BE2C (cell line): ENCODE results near the gene STAU1.
"Not testable (repeated sequence)": the region's sequence is repeated elsewhere in the genome, so short reads cannot be mapped to it uniquely, and the experiment has no call there.

Experiments used
- DNase-seq: peaks from one replicate; pipeline ENCODE4 v3.0.0-alpha.2; 2020
- H3K27me3 ChIP-seq: fragments of 250-450 bp; sonication (Bioruptor Pico); 2 replicates; pipeline ENCODE4 v1.5.1; 2020; ENCODE audit warnings: mild to moderate bottlenecking
- H3K36me3 ChIP-seq: fragments of 250-450 bp; sonication (Bioruptor Pico); 2 replicates; pipeline ENCODE4 v1.5.1; 2020; ENCODE audit warnings: mild to moderate bottlenecking
- H3K4me1 ChIP-seq: fragments of 250-450 bp; sonication (Bioruptor Pico); 2 replicates; pipeline ENCODE4 v1.5.1; 2020
- H3K4me3 ChIP-seq: 2 replicates; pipeline ENCODE4 v1.5.1; 2011; ENCODE audit warnings: low read depth, low read length
- H3K9me3 ChIP-seq: fragments of 250-450 bp; sonication (Bioruptor Pico); 2 replicates; pipeline ENCODE4 v1.5.1; 2020
- CTCF ChIP-seq: IDR thresholded peaks from 2 replicates; pipeline ENCODE4 v1.5.1; 2012; ENCODE audit warnings: mild to moderate bottlenecking, low read depth, low read length

STAU1 gene

GRCh38 chr20:49170714-49171113 is 17.4 kb downstream of the STAU1 start:
- Histone ChIP-seq H3K36me3 (peaks cover 7% of the 10 kb centered on the region), H3K4me1 (no peaks in the 10 kb centered on the region)
- TF ChIP-seq CTCF, result no peak

DNA sequence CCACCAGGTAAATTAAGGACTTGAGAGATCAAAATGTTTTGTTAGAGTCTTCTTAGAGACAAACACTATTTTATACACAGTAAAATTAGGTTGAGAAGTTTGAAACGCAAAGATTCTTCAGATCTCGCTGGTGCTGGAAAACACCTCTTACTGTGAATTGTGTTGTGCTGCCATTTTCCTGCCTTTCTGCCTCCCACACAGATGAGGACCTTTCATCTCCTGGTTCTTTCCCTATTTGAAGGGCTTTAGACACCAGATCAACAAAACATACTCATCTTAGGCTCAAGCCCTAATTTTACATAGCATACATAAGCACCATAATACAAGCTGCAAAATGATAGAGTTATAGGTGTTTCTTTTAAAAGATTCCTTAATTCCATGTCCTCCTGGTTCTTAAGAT is 18.6 kb downstream of the STAU1 start:
- no peak for TF ChIP-seq CTCF
- H3K4me3 ChIP-seq, result no peak overlapping the region
- no peaks in the 10 kb centered on the region for H3K27me3 ChIP-seq
- H3K4me1 ChIP-seq, result no peaks in the 10 kb centered on the region
- no peaks in the 10 kb centered on the region for H3K9me3 ChIP-seq
- no peak for DNase-seq
- peaks cover 12% of the 10 kb centered on the region for H3K36me3 ChIP-seq

More at GRCh38 chr20:49170714-49171113, 17.4 kb downstream of the STAU1 start:
- Histone ChIP-seq H3K27me3 (no peaks in the 10 kb centered on the region), H3K9me3 (no peaks in the 10 kb centered on the region), H3K4me3 (no peak overlapping the region)
- no peak for DNase-seq

GRCh38 chr20:49168864-49169263 is 19.3 kb downstream of the STAU1 start:
- H3K4me1 ChIP-seq, H3K27me3 ChIP-seq, H3K36me3 ChIP-seq, H3K9me3 ChIP-seq, DNase-seq, H3K4me3 ChIP-seq: not testable (repeated sequence)

GRCh38 chr20:49167811-49168507 is 20.2 kb downstream of the STAU1 start:
- Histone ChIP-seq H3K27me3 (no peaks in the 10 kb centered on the region), H3K4me1 (no peaks in the 10 kb centered on the region), H3K9me3 (no peaks in the 10 kb centered on the region), H3K36me3 (peaks cover 9% of the 10 kb centered on the region), H3K4me3 (no peak overlapping the region)
- TF ChIP-seq CTCF, result no peak
- no peak for DNase-seq

GRCh38 chr20:49166534-49167449 is 21.3 kb downstream of the STAU1 start:
- Histone ChIP-seq H3K4me1 (no peaks in the 10 kb centered on the region), H3K36me3 (peaks cover 6% of the 10 kb centered on the region), H3K9me3 (no peaks in the 10 kb centered on the region), H3K27me3 (no peaks in the 10 kb centered on the region), H3K4me3 (no peak overlapping the region)
- TF ChIP-seq CTCF, result no peak
- no peak for DNase-seq

DNA sequence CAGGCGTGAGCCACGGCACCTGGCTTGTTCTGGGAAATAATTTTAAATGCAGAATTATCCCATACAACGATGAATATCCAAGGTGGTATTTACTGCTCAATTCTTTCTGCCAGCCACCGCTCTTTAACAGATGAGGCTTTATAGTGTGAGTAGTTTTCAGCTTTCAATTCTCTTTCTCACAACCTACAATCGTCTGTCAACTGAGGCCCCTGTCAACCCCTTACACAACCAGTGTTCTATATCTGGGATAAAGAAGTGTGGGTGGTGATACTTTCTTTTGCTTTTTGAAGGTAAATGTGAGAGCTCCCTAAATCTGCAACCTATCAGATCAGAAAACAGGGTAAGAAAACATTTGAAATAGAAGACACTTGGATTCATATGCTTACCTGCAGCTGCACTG is 22.5 kb downstream of the STAU1 start:
- Histone ChIP-seq H3K4me1 (peaks cover 2% of the 10 kb centered on the region), H3K4me3 (no peak overlapping the region), H3K9me3 (no peaks in the 10 kb centered on the region), H3K27me3 (no peaks in the 10 kb centered on the region), H3K36me3 (peaks cover 6% of the 10 kb centered on the region)
- no peak for DNase-seq
- TF ChIP-seq CTCF, result no peak
